SK-MEL-5 (cell line): ENCODE measurements around the gene ENTREP1. TPM values are rescaled to one million over a fixed set of nuclear protein-coding genes. Genes with fewer than 3 reads are reported as not detected.
"Not testable (repeated sequence)": the region's sequence is repeated elsewhere in the genome, so short reads cannot be mapped to it uniquely, and the experiment has no call there.

ENCODE experiments used
- DNase-seq: peaks from one replicate; pipeline ENCODE4 v3.0.0-alpha.2; 2016; ENCODE audit warnings: low read depth, low spot score
- in situ Hi-C: cut with HindIII; loops from 2 replicates; pipeline ENCODE4 v1.10.0; 2016; ENCODE audit warnings: low sequenced_read_pairs, high pct_unique_total_duplicates, low pct_unique_long_range_greater_than_20kb
- total RNA-seq: library from RNA; depleted of rRNA; stranded (reverse); fragments of >200 nt; shearing (Covaris generic); gene quantifications from 2 replicates; pipeline ENCODE4 v1.2.3, GENCODE V29; 2014; rRNA removed

ENTREP1 gene
- total RNA-seq, 1 experiment from 2014 or later = 2.7 TPM

DNA sequence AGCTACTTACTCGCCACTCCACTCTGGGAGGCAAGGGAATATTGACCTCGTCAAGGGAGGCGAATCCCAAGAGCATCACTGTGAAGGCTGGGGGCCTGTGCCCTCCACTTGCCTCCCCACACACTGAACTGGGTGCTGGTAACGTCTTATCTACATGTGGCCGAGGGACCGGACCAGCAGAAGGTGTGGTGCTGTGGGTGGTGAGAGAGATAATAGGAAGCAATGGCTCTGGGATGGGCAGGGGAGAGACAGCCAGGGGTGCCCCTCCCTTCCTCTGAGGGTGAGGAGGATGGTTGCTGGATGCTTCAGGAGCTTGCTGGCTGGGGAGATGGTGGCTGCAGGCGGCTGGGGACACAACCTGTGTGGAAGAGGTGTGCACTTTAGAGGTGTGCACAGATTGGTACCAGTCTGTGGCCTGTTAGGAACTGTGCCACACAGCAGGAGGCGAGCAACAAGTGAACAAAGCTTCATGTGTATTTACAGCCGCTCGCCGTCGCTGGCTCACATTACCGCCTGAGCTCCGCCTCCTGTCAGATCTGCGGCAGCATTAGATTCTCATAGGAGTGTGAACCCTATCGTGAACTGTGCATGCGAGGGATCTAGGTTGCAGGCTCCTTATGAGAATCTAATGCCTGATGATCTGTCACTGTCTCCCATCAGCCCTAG is 100.3 kb downstream of the ENTREP1 start:
- no peak for DNase-seq
- in situ Hi-C loops = no loop called here

DNA sequence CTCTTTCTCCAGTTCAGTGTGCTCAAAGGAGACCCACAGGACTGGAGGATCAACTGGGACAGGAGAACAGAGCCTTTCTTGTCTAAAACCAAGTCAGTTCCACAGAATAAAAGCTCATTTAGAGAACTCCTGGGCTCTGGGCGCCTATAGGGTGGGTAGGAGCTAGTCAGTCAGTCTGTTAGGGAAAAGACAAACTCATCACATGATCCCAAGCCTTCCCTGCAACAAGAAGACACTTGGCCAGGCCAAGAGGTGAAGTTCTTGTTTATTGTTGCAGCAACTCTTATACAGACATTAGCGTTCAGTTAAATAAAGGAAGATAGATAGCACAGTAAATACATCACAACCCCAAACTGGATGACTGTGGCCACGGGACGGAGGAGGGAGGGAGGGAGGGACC is 102.3 kb downstream of the ENTREP1 start:
- in situ Hi-C loops = no loop called here

DNA sequence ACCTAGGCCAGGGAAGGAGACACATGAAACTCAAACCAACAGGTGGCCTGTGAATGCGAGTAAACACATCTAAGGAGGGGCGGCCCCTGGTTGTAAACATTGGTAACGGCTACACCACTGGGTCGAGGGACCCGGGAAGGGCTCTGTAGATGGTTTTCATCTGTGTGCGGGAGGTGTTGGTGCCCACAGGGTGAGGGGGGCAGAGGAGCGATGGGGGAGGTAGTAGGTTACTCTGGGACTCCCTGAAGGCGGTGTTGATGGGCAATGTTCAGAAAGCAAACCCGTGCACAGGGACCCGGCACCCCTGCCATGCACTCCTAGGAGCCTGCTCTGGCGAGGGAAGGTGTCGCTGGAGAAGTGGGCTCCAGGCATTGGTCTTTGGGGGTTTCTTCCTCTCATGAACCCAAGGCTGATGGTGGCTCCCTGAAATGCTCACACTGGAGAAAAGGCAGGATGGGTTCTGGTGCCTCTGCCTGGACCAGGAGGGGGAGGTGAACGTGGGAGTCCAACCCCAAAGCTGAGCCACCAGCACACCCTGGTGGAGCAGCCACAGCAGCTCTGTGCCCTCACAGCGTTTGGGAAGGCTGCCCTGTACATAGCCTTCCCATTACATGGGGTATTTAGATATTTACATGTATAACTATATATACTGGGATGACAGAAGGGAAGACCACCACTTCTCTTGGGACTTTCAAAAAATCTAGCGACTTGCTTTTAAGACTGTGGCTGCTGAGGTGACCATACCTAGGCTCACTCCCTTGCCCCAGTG is 103.2 kb downstream of the ENTREP1 start:
- in situ Hi-C loops = no loop called here

More for the DNA sequence above, 102.3 kb downstream of the ENTREP1 start:
- peak; percentile 97 for DNase-seq

DNA sequence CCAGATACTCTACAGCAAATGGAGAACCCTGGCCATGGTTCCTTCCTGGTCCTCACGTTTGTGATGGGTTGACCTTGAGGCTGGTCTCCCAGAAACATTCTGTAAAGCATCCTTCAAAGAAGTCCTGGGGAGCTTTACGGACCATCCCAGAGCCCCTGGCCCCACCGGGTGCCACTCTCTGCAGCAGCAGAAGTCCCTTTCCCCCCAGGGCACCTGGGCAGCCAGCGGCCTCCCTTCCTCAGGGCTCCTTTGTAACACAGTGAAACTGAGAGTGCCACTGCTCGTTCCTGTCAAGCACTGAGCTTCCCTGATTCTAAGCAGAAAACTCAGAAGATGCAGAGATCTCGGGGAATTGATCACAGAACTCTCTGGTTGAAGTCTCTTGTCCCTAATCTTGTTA is 104.3 kb downstream of the ENTREP1 start:
- DNase-seq = no peak
- in situ Hi-C loops = no loop called here

More for the DNA sequence above, 103.2 kb downstream of the ENTREP1 start:
- no peak for DNase-seq

DNA sequence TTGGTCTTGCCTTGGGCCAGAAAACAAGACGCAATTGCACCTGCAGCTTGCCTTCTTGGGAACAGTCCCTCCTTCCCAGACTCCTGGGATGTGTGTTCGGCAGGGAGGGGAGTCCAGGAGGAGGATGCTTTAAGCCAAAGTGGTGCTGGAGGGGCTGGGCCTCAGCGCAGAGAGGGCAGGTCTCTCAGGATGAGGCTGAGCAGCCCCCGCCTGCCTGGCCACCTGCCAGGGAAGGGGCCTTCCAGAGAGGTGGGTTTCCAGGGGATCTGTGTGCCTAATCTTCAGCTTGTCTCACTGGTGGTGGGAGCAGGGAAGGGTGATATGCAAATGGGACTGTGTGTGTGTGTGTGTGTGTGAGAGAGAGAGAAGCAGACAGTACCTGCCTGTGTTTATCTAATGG is 105.2 kb downstream of the ENTREP1 start:
- DNase-seq = no peak
- in situ Hi-C loops = no loop called here

DNA sequence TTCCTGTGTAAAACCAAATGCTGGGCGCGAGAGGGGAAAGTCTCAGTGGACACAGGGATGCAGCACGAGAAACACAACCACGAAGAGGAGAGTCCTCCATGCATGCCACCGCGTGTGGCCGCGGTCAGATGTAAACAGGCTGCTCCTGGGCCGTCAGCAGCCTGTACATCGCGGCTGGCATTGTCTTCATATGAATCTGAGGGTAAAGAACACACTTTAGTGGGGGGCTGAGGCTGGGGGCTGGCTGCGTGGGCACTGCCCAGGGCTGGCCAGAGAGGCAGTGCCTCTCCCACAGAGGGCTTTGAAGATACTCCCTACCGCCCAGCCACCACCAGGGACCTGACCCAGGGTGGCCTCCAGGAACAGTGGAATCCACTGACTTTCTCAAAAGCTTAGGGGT is 106.2 kb downstream of the ENTREP1 start:
- no peak for DNase-seq
- in situ Hi-C loops = no loop called here

DNA sequence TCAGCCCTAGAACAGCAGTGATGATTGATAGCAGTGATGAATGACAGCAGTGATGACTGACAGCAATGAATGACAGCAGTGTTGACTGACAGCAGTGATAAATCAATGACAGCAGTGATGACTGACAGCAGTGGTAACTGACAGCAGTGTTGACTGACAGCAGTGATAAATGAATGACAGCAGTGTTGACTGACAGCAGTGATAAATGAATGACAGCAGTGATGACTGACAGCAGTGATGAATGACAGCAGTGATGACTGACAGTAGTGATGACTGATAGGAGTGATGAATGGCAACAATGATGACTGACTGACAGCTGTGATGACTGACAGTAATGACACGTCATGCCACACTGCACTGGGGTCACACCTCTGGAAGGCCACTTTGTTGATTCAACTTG is 106.8 kb downstream of the ENTREP1 start:
- no peak for DNase-seq
- in situ Hi-C loops = no loop called here

DNA sequence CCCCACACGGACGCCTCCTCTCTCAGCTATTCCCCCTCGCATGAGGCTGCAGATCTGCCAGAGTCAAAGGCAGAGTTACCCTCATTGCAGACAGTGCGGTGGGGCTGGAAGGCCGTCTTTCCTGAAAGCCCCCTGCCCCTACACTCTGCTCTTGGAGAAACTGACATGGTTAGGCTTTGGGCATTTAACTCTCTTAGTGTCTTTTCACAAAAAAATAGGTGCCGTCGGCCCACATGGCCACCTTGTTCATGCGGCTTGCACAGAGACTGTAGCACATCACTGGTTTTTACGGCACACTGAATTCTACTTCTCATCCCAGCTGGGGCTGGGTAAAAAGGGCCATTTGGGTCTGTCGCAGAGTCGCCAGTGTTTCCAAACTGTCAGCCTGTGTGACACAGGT is 107.6 kb downstream of the ENTREP1 start:
- no peak for DNase-seq
- in situ Hi-C loops = no loop called here

DNA sequence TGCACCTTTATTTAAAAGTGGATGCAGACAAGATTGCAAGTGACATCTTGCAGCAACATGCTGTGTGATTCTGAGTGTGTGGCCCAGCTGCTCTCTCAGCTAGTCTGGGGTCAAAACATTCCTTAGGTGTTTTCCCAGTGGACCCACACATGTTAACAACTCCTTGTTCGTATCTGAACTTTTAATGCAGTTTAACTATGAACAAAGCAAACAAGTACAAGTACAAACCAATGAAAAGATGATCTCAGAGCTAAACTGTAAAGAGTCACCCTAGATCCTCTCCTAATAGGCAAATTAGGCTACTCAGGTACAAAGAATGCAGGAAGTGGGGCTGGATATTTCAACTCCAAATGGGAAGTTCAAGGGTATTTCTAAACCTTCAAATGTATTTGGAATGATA is 108.4 kb downstream of the ENTREP1 start:
- in situ Hi-C loops = no loop called here
- no peak for DNase-seq

DNA sequence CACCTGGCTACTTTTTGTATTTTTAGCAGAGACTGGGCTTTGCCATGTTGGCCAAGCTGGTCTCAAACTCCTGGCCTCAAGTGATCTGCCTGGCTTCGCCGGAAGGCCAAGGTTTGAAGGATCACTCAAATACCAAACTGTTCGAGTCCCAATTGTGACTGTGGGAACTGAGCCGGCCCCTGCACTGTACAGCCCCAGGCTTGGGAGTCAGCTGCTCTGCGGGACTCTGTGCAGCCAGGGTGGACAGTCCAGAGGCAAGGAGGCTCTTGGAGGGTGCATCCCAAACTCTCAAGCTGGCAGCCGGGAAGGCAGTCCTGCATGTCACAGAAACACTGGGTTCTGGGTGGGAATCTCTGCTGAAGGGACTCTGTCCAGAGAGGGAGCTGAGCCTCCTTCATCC is 109.0 kb downstream of the ENTREP1 start:
- no peak for DNase-seq
- in situ Hi-C loops = no loop called here

DNA sequence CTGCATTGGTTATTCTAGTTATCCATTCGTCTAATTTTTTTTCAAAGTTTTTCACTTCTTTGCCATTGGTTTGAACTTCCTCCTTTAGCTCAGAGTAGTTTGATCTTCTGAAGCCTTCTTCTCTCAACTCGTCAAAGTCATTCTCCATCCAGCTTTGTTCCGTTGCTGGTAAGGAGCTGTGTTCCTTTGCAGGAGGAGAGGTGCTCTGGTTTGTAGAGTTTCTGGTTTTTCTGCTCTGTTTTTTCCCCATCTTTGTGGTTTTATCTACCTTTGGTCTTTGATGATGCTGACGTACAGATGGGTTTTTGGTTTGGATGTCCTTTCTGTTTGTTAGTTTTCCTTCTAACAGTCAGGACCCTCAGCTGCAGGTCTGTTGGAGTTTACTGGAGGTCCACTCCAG is 114.6 kb downstream of the ENTREP1 start:
- DNase-seq, in situ Hi-C loops: not testable (repeated sequence)

DNA sequence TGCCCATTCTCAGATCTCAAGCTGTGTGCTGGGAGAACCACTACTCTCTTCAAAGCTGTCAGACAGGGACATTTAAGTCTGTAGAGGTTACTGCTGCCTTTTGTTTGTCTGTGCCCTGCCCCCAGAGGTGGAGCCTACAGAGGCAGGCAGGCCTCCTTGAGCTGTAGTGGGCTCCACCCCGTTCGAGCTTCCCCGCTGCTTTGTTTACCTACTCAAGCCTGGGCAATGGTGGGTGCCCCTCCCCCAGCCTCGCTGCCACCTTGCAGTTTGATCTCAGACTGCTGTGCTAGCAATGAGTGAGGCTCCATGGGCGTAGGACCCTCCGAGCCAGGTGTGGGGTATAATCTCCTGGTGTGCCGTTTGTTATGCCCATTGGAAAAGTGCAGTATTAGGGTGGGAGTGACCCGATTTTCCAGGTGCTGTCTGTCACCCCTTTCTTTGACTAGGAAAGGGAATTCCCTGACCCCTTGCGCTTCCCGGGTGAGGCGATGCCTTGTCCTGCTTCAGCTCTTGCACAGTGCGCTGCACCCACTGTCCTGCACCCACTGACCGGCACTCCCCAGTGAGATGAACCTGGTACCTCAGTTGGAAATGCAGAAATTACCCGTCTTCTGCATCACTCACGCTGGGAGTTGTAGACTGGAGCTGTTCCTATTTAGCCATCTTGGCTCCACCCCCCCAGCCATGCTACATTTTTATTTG is 115.4 kb downstream of the ENTREP1 start:
- in situ Hi-C loops, DNase-seq: not testable (repeated sequence)

Other genes starting within 250 kb of the ENTREP1 start
- gene TJP2, start 150.9 kb upstream of the ENTREP1 start, total RNA-seq = 12.1 and 15.2 TPM in 2 replicates